Fibroblast of lung (primary cell): ENCODE data around the gene CACNB2.
"Not testable (repeated sequence)": the region's sequence is repeated elsewhere in the genome, so short reads cannot be mapped to it uniquely, and the experiment has no call there.

Experiments used
- EZH2 ChIP-seq: IDR thresholded peaks from 2 replicates; pipeline ENCODE4 v1.5.1; 2012; ENCODE audit warnings: low read length, control low read depth, mild to moderate bottlenecking; ENCODE audit errors: missing control alignments
- TF ChIP-seq, protein P1 (sequence below), 2 donors: IDR thresholded peaks in 1 of 2; conservative IDR thresholded peaks in 1 of 2; 1 replicate in 1 of 2; 2 replicates in 1 of 2; pipeline ENCODE4 v1.5.1; 2011 to 2012; ENCODE audit warnings: low read length in 2 of 2, control low read depth in 1 of 2, inconsistent platforms in 1 of 2, low read depth in 1 of 2, mild to moderate bottlenecking in 1 of 2

DNA sequence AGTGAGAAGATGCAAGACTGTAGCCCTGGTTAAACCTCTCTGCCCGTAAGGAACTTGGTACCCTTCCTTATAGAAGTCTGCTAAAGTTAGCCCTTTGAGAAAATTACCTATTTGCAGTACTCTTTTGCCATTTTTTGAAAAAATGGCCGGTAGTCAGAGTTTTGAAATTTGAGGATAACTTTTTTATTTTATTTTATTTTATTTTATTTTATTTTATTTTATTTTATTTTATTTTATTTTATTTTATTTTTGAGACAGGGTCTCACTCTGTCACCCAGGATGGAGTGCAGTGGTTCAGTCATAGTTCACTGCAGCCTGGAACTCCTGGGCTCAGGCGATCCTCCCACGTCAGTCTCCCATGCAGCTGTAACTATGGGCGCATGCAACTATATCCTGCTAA, 41.2 kb downstream of the CACNB2 start:
- TF ChIP-seq, protein P1, sequence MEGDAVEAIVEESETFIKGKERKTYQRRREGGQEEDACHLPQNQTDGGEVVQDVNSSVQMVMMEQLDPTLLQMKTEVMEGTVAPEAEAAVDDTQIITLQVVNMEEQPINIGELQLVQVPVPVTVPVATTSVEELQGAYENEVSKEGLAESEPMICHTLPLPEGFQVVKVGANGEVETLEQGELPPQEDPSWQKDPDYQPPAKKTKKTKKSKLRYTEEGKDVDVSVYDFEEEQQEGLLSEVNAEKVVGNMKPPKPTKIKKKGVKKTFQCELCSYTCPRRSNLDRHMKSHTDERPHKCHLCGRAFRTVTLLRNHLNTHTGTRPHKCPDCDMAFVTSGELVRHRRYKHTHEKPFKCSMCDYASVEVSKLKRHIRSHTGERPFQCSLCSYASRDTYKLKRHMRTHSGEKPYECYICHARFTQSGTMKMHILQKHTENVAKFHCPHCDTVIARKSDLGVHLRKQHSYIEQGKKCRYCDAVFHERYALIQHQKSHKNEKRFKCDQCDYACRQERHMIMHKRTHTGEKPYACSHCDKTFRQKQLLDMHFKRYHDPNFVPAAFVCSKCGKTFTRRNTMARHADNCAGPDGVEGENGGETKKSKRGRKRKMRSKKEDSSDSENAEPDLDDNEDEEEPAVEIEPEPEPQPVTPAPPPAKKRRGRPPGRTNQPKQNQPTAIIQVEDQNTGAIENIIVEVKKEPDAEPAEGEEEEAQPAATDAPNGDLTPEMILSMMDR (conservative IDR thresholded peaks at IDR 0.05 in 1 of 2, IDR thresholded peaks at IDR 0.05 in 1 of 2; ENCODE audit: low read depth in 1 of 2, low read length in 2 of 2): not testable (repeated sequence)
- TF ChIP-seq EZH2: not testable (repeated sequence)
